Placental pericyte (primary cell): Measurements from ENCODE around the gene APOBEC3A. TPM values are rescaled to one million over a fixed set of nuclear protein-coding genes. Genes with fewer than 3 reads are reported as not detected.

ENCODE experiments used
- total RNA-seq: library from RNA; depleted of rRNA; stranded (reverse); fragments of >200 nt; gene quantifications from 2 replicates; pipeline ENCODE4 v1.2.3, GENCODE V29; 2012

The APOBEC3A gene
- not detected in 2 replicates for total RNA-seq

DNA sequence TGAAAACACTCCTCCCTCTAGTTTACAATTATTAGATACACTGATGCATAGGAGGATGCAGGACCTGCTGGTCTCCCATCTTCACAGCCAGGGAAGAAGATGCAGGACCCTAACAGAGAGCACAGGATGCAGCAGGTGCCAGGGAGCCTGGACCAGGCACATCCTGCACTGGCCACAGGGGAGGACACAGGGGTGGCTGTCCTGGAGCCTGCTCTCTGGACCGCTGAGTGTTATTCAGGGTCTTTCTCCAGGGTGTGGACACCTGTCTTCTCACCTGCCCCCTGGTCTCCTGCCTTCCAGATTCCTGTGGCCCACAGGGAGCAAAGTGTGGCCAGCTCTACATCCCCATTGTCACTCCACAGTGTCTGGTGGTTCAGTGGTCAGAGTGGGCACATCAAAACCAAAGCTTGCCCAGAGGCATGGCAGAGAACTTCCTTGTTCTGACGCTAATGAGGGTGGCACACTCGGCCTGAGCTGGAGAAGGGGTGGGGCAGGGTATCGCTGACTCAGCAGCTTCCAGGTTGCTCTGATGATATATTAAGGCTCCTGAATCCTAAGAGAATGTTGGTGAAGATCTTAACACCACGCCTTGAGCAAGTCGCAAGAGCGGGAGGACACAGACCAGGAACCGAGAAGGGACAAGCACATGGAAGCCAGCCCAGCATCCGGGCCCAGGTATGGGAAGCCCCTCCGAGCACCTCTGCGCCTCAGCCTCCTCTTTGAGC lies at the start of gene APOBEC3A:
TSS of gene APOBEC3A (plus strand) at position 564 of the 725 bp plus-strand sequence. CDS start at position 647, 83 bp downstream.

GRCh38 chr22:38981992-38982927 lies 24.9 kb downstream of the APOBEC3A start, which contains the start of gene APOBEC3B:
TSS of gene APOBEC3B (plus strand) at chr22:38982347. CDS start at chr22:38982454, 107 bp downstream.

Other genes with a start within 250 kb of the APOBEC3A start
- gene SUN2, start 201.6 kb upstream of the APOBEC3A start, total RNA-seq = 65.9 and 160 TPM in 2 replicates
- 16.6 and 16.8 TPM in 2 replicates for gene DNAL4, start 163.5 kb upstream of the APOBEC3A start, total RNA-seq
- gene NPTXR, start 113.6 kb upstream of the APOBEC3A start, total RNA-seq = 1.9 and 2.4 TPM in 2 replicates
- 30.9 and 70.6 TPM in 2 replicates for gene CBX6, start 85.4 kb upstream of the APOBEC3A start, total RNA-seq
- gene APOBEC3B, start 24.7 kb downstream of the APOBEC3A start, total RNA-seq = 0.44 and 8.6 TPM in 2 replicates
- 11.6 and 15.9 TPM in 2 replicates for gene APOBEC3C, start 56.6 kb downstream of the APOBEC3A start, total RNA-seq
- gene APOBEC3D, start 63.5 kb downstream of the APOBEC3A start, total RNA-seq = 2.0 and 3.3 TPM in 2 replicates
- 2.0 and 2.6 TPM in 2 replicates for gene APOBEC3F, start 83.3 kb downstream of the APOBEC3A start, total RNA-seq
- 7.0 and 12.7 TPM in 2 replicates for gene APOBEC3G, start 119.7 kb downstream of the APOBEC3A start, total RNA-seq
- not detected in 2 replicates for gene APOBEC3H, start 139.6 kb downstream of the APOBEC3A start, total RNA-seq
- 2.9 and 5.0 TPM in 2 replicates for gene CBX7, start 195.1 kb downstream of the APOBEC3A start, total RNA-seq